GM21390 (cell line): ENCODE results near the gene GPAM.

Experiments used
- ATAC-seq: cut with Tn5 transposase; IDR thresholded peaks from one replicate; pipeline ENCODE4 v1.9.1; 2021; ENCODE audit not compliant: unreplicated experiment

Gene GPAM

DNA sequence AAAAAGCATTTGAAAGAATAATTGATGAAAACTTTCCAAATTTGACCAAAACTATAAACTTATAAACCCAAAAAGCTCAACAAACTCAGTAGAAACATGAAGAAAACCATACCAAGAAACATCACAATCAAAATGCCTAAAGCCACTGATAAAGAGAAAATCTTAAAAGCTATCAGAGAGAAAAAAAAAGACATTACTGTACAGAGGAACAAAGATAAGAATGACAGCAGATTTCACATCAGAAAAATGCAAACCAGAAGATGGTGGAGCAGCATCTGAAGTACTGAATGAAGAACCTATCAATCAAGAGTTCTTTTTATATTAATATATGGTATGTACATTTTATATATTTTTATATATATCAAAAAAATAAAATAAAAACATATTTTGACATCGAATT, 2.4 kb upstream of the GPAM start:
- ATAC-seq, result no peak

DNA sequence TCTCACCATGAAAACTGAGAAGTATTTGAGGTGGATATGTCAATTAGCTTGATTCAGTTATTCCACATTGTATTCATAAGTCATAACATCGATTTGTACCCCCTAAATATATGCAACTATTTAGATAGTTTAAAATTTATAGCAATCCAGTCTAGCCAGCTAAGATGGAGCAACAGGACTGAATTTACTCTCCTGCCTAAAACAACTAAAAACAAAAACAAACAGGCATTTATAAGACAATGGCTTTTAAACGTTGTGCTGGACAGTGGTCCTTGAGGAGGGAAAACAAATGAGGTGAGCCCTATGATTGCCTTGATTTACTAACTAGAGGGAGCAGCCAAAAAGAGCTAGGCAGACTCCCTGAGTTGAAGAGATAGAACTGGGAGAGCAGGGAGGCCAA, 814 bp upstream of the GPAM start:
- no peak for ATAC-seq

DNA sequence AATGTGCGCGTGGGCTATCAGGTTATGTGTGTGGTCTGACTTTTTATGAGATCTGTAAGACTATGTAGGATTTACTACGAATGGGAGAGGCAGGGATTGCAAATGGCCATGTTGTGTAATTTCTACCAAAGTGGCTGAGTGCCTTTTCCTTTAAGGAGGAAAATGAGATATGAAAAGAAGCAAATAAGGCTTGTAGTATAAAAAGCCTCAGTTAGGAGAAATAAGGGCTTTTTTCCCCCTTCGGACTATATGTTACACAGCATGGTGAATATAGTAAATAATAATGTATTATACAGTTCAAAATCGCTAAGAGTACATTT, 447 bp upstream of the GPAM start:
- no peak for ATAC-seq

DNA sequence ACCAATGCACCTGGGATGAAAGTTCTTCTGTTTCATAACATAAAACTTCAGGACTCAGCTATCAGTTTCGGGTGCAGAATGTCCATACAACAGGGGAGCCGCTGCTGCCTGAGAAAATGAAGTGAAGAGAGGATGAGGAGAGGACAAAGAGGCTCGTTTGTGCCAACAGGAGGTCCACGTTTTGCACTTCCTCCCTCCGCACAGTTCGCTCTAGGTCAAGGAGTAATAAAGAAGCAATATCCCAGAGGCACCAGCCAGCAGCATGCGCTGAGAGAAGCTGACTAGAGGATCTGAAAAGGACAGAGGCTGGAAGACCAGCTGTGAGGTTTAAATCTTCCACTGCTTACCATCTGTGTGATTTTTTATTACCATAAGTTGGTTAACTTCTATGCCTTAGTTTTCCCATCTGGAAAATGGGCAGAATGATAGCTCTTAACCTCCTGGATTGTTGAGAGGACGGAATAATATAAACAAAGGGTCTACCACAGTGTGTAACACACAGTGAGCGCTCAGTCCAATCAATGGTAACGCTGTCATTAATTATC, 709 bp downstream of the GPAM start:
- no peak for ATAC-seq

DNA sequence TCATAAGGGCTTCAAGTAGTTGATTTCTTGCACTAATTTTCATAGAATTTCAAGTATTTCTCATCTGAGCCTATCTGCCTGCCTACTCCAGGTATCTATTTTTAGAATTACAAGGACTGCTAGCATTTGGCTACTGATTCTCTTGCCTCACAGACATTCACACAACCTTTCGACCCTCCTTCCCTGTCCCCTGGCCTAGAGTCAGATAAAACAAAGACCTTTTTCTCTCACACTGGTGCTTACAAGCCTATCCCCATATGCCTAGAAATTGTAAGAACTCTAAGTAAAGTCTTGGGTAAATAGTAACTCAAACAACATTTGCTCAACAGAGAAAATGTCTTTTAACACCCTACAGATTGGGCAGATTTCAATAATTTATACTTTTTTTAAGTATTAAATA, 6.3 kb downstream of the GPAM start:
- no peak for ATAC-seq

DNA sequence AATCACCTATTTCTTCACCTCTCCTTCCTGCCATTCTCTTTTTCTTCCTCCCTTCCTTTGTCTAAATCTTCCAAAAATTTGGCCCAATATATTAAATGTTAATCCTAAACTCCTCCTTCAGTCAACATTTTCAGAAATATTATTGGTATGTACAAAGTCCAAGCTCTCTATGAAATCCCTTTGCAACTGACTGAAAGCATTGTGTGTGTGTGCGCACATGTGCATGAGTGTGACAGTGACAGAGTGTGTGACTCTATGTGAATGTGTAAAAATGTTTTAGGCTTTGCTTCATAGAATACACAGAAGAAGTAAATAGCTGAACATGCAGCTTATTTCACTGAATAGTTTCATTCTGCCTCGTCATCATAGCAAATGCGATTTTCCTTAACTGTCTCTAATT, 7.0 kb downstream of the GPAM start:
- no peak for ATAC-seq

DNA sequence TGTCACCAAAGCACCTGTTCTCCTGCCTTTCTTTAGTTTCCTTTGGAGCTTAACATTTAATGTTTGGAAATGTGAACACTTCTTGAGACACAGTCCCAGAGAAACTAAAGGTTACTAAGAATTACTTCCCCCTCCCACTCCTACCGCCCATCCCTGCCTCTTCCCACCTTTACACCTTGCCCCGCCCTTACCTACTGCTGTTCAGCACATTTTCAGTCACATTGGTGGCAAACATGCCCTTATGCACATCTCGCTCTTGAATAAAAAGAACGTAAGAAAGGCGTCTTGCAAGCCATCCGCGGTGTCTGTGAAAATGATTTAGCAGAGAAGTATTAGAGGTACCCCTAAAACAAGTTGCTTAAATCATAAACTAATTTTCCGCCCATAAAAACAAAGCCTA, 8.2 kb downstream of the GPAM start:
- ATAC-seq, result no peak

DNA sequence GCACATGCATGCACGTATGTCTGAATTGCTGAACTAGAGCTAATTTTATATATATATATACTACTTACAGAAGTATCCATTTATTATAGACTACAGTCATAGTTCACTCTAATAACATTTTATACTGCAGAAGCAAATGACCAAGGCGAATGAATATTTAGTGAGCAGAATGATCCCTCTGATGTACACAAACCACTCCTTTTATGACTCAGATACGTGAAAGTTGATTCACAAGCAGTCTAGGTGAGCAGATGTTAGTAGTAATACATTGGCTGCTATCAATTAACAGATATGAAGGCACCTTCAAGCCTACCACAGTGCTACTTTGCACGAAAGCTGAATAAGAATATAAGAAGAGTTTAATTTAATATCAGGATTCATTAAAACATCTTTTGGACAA, 10.4 kb downstream of the GPAM start:
- ATAC-seq, result no peak

DNA sequence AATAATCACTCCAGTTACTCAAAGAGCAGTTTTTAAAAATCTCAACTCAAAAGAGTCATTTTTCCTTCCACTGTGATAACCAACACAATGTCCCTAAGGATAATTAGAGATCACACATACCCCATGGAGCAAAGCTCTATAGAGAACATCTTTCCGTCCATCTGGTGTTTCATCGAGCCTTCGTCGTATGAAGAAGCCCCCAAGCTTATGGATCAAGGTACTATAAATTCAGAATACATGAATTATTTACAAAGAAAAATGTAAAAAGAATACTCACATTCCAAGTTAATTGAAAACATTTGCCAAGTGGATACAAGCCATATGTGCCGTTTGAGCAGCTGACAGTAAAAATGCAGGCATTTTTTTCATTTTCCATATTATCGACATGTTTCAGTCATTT, 14.8 kb downstream of the GPAM start:
- ATAC-seq, result no peak

DNA sequence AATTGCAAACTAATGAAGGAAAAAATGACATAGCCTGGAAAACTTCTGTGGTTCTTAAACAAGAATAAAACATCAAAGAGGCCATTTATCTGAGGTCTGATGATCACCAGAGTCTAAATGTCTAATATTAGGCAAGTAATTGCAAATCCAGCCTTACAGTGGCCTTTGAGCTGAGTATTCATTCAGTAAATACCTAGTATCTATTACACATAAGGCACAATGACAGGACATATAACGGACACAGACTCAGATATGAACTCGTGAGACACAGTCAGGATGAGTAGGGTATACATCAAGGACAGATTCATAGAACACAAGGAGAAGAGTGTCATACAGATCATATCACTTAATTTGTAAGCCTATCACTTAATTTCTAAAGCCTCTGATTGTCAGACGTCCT, 16.8 kb downstream of the GPAM start:
- no peak for ATAC-seq

DNA sequence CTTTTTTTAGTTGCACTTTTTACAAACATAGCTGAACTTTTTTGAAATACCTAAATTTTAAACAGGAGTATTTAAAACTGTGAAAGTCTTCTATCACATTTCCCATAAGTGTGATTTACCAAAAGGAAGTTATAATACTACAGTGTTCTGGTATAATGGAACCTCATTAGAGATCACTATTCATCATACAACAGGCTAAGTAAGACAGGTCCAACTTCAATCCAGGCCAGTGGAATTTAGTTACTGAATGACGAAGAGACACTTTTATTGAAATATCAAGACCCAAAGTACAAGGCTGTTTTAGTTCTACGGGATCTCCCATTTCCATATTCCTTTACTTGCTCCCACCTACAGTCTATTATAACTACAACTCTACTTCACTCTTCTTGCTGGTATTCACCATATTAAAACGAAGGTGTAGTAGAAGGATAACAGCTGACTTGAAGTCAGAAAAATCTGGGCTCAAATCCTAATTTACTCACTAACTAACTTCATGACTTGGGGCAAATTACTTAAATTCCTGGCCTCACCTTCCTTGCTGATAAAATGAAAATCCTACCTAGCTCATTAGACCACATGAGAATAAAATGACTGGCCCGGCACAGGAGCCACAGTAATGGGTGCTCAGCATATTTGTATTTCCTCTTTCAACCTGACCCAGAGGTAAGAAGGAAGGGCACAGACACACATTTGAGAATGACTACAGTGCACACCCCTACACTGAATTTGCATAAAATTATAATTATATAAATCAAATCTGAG, 21.6 kb downstream of the GPAM start:
- no peak for ATAC-seq

DNA sequence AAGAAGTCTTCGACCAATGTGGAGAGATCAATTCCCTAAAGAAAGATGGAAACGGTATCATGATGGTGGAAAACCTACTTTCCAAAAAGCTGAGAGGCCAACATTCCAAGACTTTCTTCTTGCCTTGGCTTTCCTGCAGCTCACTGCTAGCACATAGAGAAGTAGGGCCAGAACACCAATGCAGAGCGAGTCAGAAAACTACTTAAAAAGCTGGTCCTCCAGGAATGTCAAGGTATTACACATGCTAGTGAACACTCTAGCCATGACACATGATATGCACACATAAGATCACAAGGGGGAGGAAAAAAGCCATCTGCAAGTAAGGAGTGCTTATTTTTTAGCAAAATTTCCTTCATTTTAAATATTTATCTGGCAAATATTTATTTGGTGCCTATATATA, 22.7 kb downstream of the GPAM start:
- ATAC-seq, result no peak

DNA sequence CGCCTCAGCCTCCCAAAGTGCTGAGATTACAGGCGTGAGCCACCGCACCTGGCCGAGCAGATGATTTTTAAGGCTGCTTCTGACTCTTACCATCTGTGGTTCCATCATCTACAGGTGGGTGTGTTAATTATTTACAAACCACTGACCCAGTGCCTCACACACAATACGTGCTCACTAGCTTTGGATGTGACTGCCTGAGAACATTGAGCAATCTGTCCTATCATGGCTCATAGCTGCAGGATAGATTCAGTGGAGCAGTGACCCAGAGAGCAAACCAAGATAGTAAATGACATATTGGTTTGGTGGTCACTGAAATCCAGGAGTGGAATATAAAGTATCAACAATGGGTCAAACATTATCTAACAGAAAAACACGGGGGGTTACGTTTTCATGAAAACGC, 24.1 kb downstream of the GPAM start:
- ATAC-seq, result no peak

DNA sequence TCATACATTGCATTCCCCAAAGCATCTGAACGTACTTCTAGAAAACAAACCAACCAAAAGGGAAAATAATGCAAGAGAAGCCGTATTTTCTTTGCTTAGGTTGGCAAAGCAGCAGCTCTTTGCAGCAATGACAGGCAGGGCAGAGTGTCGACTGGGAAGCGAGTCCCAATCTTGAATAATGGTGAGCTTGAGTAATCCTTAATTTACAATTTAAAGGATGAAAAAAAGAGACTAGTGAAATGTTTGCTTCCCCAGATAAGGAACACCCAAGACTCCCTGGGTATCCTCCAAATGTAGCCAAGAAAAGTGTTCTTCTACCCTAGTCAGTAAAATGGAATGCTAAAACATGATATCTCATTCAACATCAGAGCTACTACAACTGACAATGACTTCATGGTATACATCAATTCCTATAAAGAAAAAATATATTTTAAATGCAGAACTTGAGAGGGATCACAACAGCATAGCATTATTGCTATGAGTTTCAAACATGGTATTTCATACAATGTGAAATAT, 32.0 kb downstream of the GPAM start:
- ATAC-seq, result no peak

DNA sequence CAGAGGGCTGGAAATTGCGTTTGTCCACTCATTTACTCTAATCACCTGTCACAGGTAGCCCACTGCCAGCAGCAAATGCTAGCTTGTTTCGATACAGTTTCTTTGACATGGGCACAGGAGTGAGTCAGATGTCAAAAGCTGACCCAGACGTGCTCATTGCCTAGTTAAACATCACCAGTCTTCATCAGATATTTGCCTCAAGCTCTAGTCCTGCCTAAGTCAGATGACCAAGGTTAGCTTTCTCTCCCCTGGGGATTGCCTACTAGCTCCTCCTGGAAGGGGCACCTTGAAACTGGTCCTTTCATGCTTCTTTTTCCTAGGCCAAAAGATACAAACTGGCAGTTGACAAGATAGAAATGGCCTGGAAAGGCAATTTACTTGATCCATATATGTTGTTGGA, 35.2 kb downstream of the GPAM start:
- ATAC-seq, result no peak

DNA sequence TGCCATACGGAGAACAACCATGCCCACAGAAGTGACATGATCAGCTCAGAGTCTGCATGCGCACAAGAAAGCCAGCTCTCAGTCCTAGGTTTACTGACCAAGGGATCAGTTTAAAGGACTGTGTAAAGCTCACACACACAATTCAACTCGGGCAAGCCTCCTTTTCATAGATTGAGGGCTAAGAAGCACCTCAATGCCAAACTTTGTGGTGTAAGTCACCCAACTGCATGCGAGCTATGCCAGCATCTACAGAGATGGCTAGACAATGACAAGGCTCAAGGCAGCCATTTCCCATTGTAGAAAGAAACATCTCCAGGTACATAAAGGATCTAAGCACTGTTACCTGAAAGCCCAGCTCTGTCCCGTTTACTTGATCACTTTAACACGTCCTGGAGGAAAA, 36.8 kb downstream of the GPAM start:
- ATAC-seq, result no peak

DNA sequence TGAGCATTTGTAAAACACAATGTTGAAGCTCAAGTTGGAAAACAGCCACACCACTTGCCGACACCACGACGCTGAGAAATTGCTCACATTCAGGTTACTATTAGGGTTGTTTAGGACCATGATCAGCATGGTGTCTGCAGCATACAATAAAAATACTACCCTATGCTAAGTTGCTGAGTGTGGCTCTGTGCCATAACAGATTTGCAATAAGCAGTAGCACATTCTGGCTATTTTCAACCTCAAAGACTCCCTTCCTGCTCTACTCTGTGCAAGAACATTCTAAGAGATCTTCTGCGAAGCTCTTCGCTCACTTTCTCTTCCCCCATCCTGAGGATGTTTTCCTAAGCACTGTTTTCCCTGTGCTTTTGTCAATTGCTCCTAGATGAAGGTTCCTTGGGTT, 38.3 kb downstream of the GPAM start:
- no peak for ATAC-seq

DNA sequence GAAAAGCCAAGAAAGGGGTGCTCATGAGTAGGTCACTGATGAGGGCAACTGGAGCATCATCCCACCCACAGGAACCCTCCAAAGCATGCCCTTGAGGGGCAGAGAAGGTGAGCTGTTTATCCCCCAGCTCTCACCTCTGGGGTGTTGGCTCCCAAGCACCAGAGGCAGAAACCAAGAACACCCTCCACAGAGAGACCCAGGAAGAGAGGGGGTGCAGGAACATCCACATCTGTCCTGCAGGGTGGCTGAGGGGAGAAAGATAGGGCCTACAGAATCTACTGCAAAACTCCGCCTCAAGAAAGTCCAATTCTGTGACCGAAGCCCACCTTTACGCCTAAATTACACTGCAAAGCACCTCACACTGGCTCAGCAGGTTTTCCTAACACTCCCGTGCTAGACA, 40.1 kb downstream of the GPAM start:
- no peak for ATAC-seq

DNA sequence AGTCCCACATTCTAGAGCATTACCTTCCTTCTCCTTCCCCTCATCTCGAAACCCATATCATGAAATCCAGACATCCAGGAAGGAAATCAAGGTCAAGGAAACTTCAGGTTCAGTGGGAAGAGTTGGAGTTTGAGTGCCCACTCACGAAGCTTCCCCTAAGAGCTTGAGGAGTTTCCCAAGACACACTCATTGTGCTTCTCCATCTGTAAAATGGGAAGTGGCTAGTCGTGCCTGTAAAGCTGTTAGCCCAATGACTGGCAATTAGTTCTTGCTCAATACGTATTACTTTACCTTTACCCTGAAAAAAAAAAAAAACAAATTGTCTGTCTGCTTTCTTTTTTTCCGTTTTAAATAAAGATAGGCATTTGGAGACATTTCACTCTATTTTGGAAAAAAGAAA, 42.3 kb downstream of the GPAM start:
- ATAC-seq, result no peak

DNA sequence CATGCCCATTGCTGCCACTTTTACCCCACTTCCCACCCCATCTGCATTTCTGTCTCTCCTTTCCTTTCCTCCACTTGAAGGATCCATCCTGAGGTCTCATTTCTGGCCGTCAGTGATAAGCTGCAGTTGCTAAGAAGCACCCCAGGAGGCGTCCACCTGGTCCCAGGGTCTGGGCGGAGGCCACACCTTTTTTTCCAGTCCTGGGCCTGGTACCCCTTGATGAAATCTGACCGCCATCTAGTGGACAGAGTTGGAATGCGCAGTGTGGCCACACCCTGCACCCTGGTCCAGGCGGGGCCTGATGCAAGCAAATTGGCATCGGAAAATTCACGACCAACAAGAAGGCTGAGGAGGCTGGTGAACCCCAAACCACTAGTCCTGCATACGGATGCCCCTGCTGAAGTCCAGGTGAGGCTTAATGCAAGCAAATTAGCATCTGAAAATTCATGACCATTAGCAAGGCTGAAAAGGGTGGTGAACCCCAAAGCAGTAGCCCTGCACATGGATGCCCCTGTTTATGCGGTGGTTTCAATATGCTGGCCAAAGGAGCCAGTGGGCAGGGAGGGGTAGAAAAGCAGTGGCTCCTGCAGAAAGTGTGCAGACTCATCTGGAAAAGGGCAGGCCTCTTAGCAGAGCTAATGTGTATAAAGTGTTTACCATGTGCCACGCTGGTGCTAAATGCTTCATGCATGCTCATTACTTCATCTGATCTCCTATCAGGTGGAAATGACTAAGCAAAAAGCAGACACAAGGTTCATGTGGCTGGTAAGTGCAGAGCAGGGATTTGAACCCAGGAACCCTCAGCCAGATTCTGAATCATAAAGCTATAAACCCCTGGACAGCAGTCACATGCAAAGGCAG, 43.2 kb downstream of the GPAM start:
- ATAC-seq, result peak; percentile 98

DNA sequence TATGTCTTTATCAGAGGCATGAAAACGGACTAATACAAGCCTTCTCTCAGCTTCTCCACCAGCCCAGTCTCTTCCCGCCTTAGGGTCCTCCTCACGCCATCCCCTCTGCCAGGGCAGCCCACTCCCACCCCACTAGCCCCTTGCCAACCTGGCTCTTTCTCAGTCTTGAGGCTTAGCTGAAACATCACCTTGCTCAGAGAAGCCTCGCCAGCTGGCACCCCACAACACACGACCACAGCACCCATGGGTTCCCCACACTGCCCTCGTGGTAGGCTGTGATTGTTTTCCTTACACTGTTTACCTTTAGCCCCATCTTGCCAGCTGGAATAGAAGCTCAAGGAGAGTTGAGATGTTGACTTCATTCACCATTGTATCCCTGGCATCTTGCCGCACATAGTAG, 44.4 kb downstream of the GPAM start:
- no peak for ATAC-seq
